IMR-90 (cell line): ENCODE results near the gene C16orf90. TPM values are rescaled to one million over a fixed set of nuclear protein-coding genes. Genes with fewer than 3 reads are reported as not detected.

Experiments
- ATAC-seq: fragments of 200-7000 bp; cut with Tn5 transposase; 2 replicates; pipeline ENCODE4 v1.9.1; 2020; ENCODE audit warnings: low read depth, mild to moderate bottlenecking, moderate library complexity
- BruUV-seq: library from RNA; stranded (reverse); fragments of 400-500 nt; replicated peaks from 2 replicates; lab custom pipeline; 2021; lab: Mats Ljungman, UMichigan
- CTCF ChIA-PET: fragments of 300-600 bp; formaldehyde crosslinking; extraction: SDS; loops from one replicate; lab custom pipeline; 2021; ENCODE audit warnings: antibody characterized with exemption; lab: Yijun Ruan, JAX
- POLR2A ChIA-PET: fragments of 300-600 bp; sonication (Branson Sonifier 250); formaldehyde crosslinking; loops from one replicate; lab custom pipeline; 2022; ENCODE audit warnings: antibody characterized with exemption; ENCODE audit not compliant: unreplicated experiment; lab: Charles Lee
- DNase-seq: peaks from one replicate; pipeline ENCODE4 v3.0.0; 2013
- H2AFZ ChIP-seq: replicated peaks from 2 replicates; pipeline ENCODE3; 2013; ENCODE audit warnings: low read length, mild to moderate bottlenecking; ENCODE audit not compliant: poor library complexity
- H2AK5ac ChIP-seq: 2 replicates; pipeline ENCODE4 v1.6.1; 2013; ENCODE audit warnings: low read depth, low read length, inconsistent platforms
- H2AK9ac ChIP-seq: replicated peaks from 2 replicates; pipeline ENCODE3; 2013; ENCODE audit warnings: mild to moderate bottlenecking, low read depth, low read length, moderate library complexity; ENCODE audit not compliant: poor library complexity
- H2BK120ac ChIP-seq: 2 replicates; pipeline ENCODE4 v1.6.1; 2013; ENCODE audit warnings: low read depth, low read length, inconsistent platforms
- H2BK15ac ChIP-seq: 3 replicates; pipeline ENCODE4 v1.6.1; 2013; ENCODE audit warnings: low read depth, low read length, inconsistent platforms
- H2BK20ac ChIP-seq: 2 replicates; pipeline ENCODE4 v1.6.1; 2013; ENCODE audit warnings: low read depth, mild to moderate bottlenecking, inconsistent platforms, low read length, moderate library complexity
- H2BK5ac ChIP-seq: 2 replicates; pipeline ENCODE4 v1.6.1; 2013; ENCODE audit warnings: mild to moderate bottlenecking, low read depth, low read length, inconsistent platforms; ENCODE audit not compliant: poor library complexity, severe bottlenecking
- H3K14ac ChIP-seq: replicated peaks from 2 replicates; pipeline ENCODE4 v1.6.1; 2013; ENCODE audit warnings: low read depth, low read length, inconsistent platforms
- H3K18ac ChIP-seq: 2 replicates; pipeline ENCODE4 v1.6.1; 2013; ENCODE audit warnings: low read depth, low read length, control low read depth
- H3K23ac ChIP-seq: 2 replicates; pipeline ENCODE4 v1.6.1; 2013; ENCODE audit warnings: low read depth, low read length, inconsistent platforms
- H3K27ac ChIP-seq: 2 replicates; pipeline ENCODE4 v1.5.1; 2013; ENCODE audit warnings: mild to moderate bottlenecking, control low read depth, low read length; ENCODE audit not compliant: insufficient read depth
- H3K27me3 ChIP-seq: 2 replicates; pipeline ENCODE4 v1.6.1; 2013; ENCODE audit warnings: low read length; ENCODE audit not compliant: control insufficient read depth, insufficient read depth
- H3K36me3 ChIP-seq: 2 replicates; pipeline ENCODE4 v1.6.1; 2013; ENCODE audit warnings: low read length, mixed read lengths; ENCODE audit not compliant: control insufficient read depth, insufficient read depth
- H3K4ac ChIP-seq: 2 replicates; pipeline ENCODE4 v1.6.1; 2013; ENCODE audit warnings: low read depth, low read length, inconsistent platforms
- H3K4me1 ChIP-seq: 2 replicates; pipeline ENCODE4 v1.6.1; 2013; ENCODE audit warnings: low read length, mixed read lengths; ENCODE audit not compliant: control insufficient read depth, insufficient read depth
- H3K4me2 ChIP-seq: 2 replicates; pipeline ENCODE4 v1.6.1; 2013; ENCODE audit warnings: low read depth, mild to moderate bottlenecking, control low read depth, low read length, moderate library complexity
- H3K4me3 ChIP-seq: 2 replicates; pipeline ENCODE4 v1.5.1; 2013; ENCODE audit warnings: low read depth, mild to moderate bottlenecking, control low read depth, low read length, moderate library complexity; ENCODE audit not compliant: insufficient read depth
- H3K56ac ChIP-seq: 2 replicates; pipeline ENCODE4 v1.6.1; 2013; ENCODE audit warnings: low read length, inconsistent platforms; ENCODE audit not compliant: insufficient read depth; ENCODE audit errors: extremely low read depth
- H3K79me1 ChIP-seq, 2 experiments: 2 replicates each; pipeline ENCODE4 v1.6.1; 2013; ENCODE audit warnings: low read length in 2 of 2, inconsistent platforms in 1 of 2, low read depth in 1 of 2
- H3K9ac ChIP-seq: 2 replicates; pipeline ENCODE4 v1.6.1; 2013; ENCODE audit warnings: low read depth, low read length, control low read depth
- H3K9me1 ChIP-seq: 2 replicates; pipeline ENCODE4 v1.6.1; 2013; ENCODE audit warnings: low read length, inconsistent platforms; ENCODE audit not compliant: insufficient read depth
- H3K9me3 ChIP-seq: 2 replicates; pipeline ENCODE4 v1.6.1; 2013; ENCODE audit warnings: low read length; ENCODE audit not compliant: control insufficient read depth, insufficient read depth
- H4K20me1 ChIP-seq: 2 replicates; pipeline ENCODE4 v1.6.1; 2013; ENCODE audit warnings: low read length, inconsistent platforms; ENCODE audit not compliant: insufficient read depth
- H4K5ac ChIP-seq: 2 replicates; pipeline ENCODE4 v1.6.1; 2013; ENCODE audit warnings: mild to moderate bottlenecking, low read depth, low read length, control low read depth
- H4K8ac ChIP-seq, 2 experiments: 2 replicates each; pipeline ENCODE4 v1.6.1; 2013; ENCODE audit warnings: low read depth in 2 of 2, low read length in 2 of 2, control low read depth in 1 of 2, inconsistent platforms in 1 of 2
- H4K91ac ChIP-seq: 2 replicates; pipeline ENCODE4 v1.6.1; 2013; ENCODE audit warnings: low read depth, low read length, inconsistent platforms; ENCODE audit not compliant: insufficient read depth
- CHD1 ChIP-seq: IDR thresholded peaks from 2 replicates; pipeline ENCODE4 v1.6.1; 2012; ENCODE audit warnings: low read depth, low read length, improper control_type of control experiment
- WGBS, 2 experiments: methylation state at CpG; one replicate each; pipeline versions ENCODE4 v1.1.5 to v1.1.7; 2013; ENCODE audit warnings: missing lambda C conversion rate in 2 of 2; ENCODE audit not compliant: insufficient read length in 1 of 2; ENCODE audit errors: extremely low coverage in 2 of 2; 5-methylcytosine and 5-hydroxymethylcytosine counted together
- dilution Hi-C: fragments of 300-500 bp; cut with HindIII; formaldehyde crosslinking; loops from one replicate; pipeline ENCODE4 v1.14.3; 2018; ENCODE audit warnings: low sequenced_read_pairs; ENCODE audit not compliant: unreplicated experiment
- in situ Hi-C: fragments of 300-500 bp; cut with MboI; formaldehyde crosslinking; loops from 3 replicates; pipeline ENCODE4 v1.14.3; 2019; ENCODE audit warnings: low sequenced_read_pairs, inconsistent platforms, mixed read lengths
- intact Hi-C: fragments of 100-400 bp; cut with micrococcal nuclease; formaldehyde crosslinking; loops from 2 replicates; pipeline ENCODE4 v1.10.0; 2022
- polyA plus RNA-seq, 3 experiments: library from polyadenylated mRNA; depleted of rRNA; stranded (reverse); fragments of >200 nt; gene quantifications; 2 replicates each; pipeline ENCODE4 v1.2.3, GENCODE V29; 2012; ENCODE audit warnings: low replicate concordance in 1 of 3
- total RNA-seq: library from RNA; depleted of rRNA; stranded (reverse); fragments of >200 nt; gene quantifications from 2 replicates; pipeline ENCODE4 v1.2.3, GENCODE V29; 2012

C16orf90 gene
- total and polyA plus RNA-seq, 2 of the 4 experiments (the other 2 are of a cell fraction) = not detected

GRCh38 chr16:3518292-3518985 lies 23.1 kb upstream of the C16orf90 start:
- H2BK120ac ChIP-seq = no peak overlapping the region
- no peak overlapping the region for H4K8ac ChIP-seq
- no peak overlapping the region for H3K27ac ChIP-seq
- H3K9me1 ChIP-seq = peaks cover 15% of the 10 kb centered on the region
- no peak overlapping the region for H2BK5ac ChIP-seq
- H4K5ac ChIP-seq = no peak overlapping the region
- POLR2A ChIA-PET = no interaction called here
- no peak overlapping the region for H2AK9ac ChIP-seq
- BruUV-seq = no TSS peak
- H4K91ac ChIP-seq = no peak overlapping the region
- no peak overlapping the region for H2AFZ ChIP-seq
- H3K4me2 ChIP-seq = no peak overlapping the region
- no peaks in the 10 kb centered on the region for H3K9me3 ChIP-seq
- intact Hi-C loops = no loop called here
- no peak for TF ChIP-seq CHD1
- H3K14ac ChIP-seq = no peak overlapping the region
- H2AK5ac ChIP-seq = no peak overlapping the region
- peaks cover 0 to 3% of the 10 kb centered on the region in 2 experiments; a peak in 1 of 4 replicates for H3K79me1 ChIP-seq
- H3K36me3 ChIP-seq = peaks cover 32% of the 10 kb centered on the region
- CTCF ChIA-PET = interaction anchor here (0.6 kb wide), 1 partner anchor 86 kb away, joined by 4 read pairs; no protein-coding TSS in a partner anchor
- peaks cover 13% of the 10 kb centered on the region for H3K4me1 ChIP-seq
- DNase-seq (no peak), ATAC-seq (no peak)
- dilution Hi-C loops = no loop called here
- no peak overlapping the region for H3K18ac ChIP-seq
- 0 out of 2 replicates have a peak, but pooled peaks cover 9% of the 10 kb centered on the region for H4K20me1 ChIP-seq
- 100% methylated on average over 3 of the region's 6 CpGs; no CpG with 5 or more reads in 1 of the 2 experiments for WGBS, 2 experiments
- no peak overlapping the region for H2BK20ac ChIP-seq
- in situ Hi-C loops = no loop called here
- H3K4me3 ChIP-seq = no peak overlapping the region
- no peak overlapping the region for H3K23ac ChIP-seq
- H3K27me3 ChIP-seq = no peaks in the 10 kb centered on the region
- H2BK15ac ChIP-seq = no peak overlapping the region
- no peak overlapping the region for H3K9ac ChIP-seq
- no peak overlapping the region for H3K56ac ChIP-seq
- H3K4ac ChIP-seq = no peak overlapping the region
